BLaER1 treated with 17β-estradiol and CSF1 and Interleukin-3, amounts not matched to agents 10 nM and 100 nM (cell line): ENCODE measurements around the gene SEMA4D.

ENCODE experiments used
- H3K27ac ChIP-seq, 11 experiments: shearing (Covaris generic); formaldehyde crosslinking; 2 replicates each; pipeline ENCODE4 v1.8.1; 2022
- H3K27me3 ChIP-seq, 11 experiments: shearing (Covaris generic); formaldehyde crosslinking; 2 replicates each; pipeline ENCODE4 v1.8.1; 2022
- H3K36me3 ChIP-seq, 11 experiments: shearing (Covaris generic); formaldehyde crosslinking; 2 replicates each; pipeline ENCODE4 v1.8.1; 2022
- H3K4me1 ChIP-seq, 10 experiments: shearing (Covaris generic); formaldehyde crosslinking; 2 replicates each; pipeline ENCODE4 v1.8.1; 2022
- H3K4me2 ChIP-seq, 11 experiments: shearing (Covaris generic); formaldehyde crosslinking; 2 replicates each; pipeline ENCODE4 v1.8.1; 2022
- H3K4me3 ChIP-seq, 10 experiments: shearing (Covaris generic); formaldehyde crosslinking; 2 replicates each; pipeline ENCODE4 v1.8.1; 2022
- H3K9ac ChIP-seq, 11 experiments: shearing (Covaris generic); formaldehyde crosslinking; 2 replicates each; pipeline ENCODE4 v1.8.1; 2022
- H3K9me3 ChIP-seq, 11 experiments: shearing (Covaris generic); formaldehyde crosslinking; replicated peaks in 1 of 11; 2 replicates each; pipeline ENCODE4 v1.8.1; 2022
- H4K20me1 ChIP-seq, 11 experiments: shearing (Covaris generic); formaldehyde crosslinking; 2 replicates each; pipeline ENCODE4 v1.8.1; 2022
- Cebpa-rat ChIP-seq, 11 experiments: shearing (Covaris generic); IDR thresholded peaks; 2 replicates each; pipeline ENCODE4 v1.8.1; 2022

The SEMA4D gene

GRCh38 chr9:89532478-89532877 is 34.6 kb upstream of the SEMA4D start:
- Histone ChIP-seq H3K9me3 (peaks cover 5 to 34% (median 28%) of the 10 kb centered on the region in 11 experiments; a peak in 20 of 22 replicates), H3K27ac (no peak overlapping the region), H3K4me2 (no peak overlapping the region), H3K9ac (no peak overlapping the region), H3K4me3 (no peak overlapping the region), H4K20me1 (no peaks in the 10 kb centered on the region), H3K36me3 (no peaks in the 10 kb centered on the region), H3K4me1 (peaks cover 18 to 56% (median 27%) of the 10 kb centered on the region in 10 experiments), H3K27me3 (0 out of 22 replicates have a peak, but pooled peaks cover 0 to 5% (median 0%) of the 10 kb centered on the region in 11 experiments)
- TF ChIP-seq Cebpa-rat (IDR thresholded peaks at IDR 0.05): no peak

- no peak for TF ChIP-seq Cebpa-rat (IDR thresholded peaks at IDR 0.05)
- no peak overlapping the region for H3K27ac ChIP-seq
Observed at GRCh38 chr9:89531766-89532165, 33.9 kb upstream of the SEMA4D start.

GRCh38 chr9:89530726-89531125 is 32.8 kb upstream of the SEMA4D start:
- H3K9me3 ChIP-seq: peaks cover 8 to 41% (median 35%) of the 10 kb centered on the region in 11 experiments; a peak in 21 of 22 replicates
- no peaks in the 10 kb centered on the region for H4K20me1 ChIP-seq
- H3K27me3 ChIP-seq: 0 out of 22 replicates have a peak, but pooled peaks cover 0 to 5% (median 0%) of the 10 kb centered on the region in 11 experiments
- no peak overlapping the region for H3K9ac ChIP-seq
- H3K4me2 ChIP-seq: peak overlapping the region in 2 of 11 experiments; percentile 86; a peak in 2 of 22 replicates
- H3K27ac ChIP-seq: no peak overlapping the region
- TF ChIP-seq Cebpa-rat (IDR thresholded peaks at IDR 0.05): no peak
- no peaks in the 10 kb centered on the region for H3K36me3 ChIP-seq
- no peak overlapping the region for H3K4me3 ChIP-seq
- H3K4me1 ChIP-seq: peaks cover 15 to 58% (median 30%) of the 10 kb centered on the region in 10 experiments

More at GRCh38 chr9:89531766-89532165, 33.9 kb upstream of the SEMA4D start:
- H3K4me2 ChIP-seq: no peak overlapping the region
- H3K36me3 ChIP-seq: no peaks in the 10 kb centered on the region
- H3K9me3 ChIP-seq: peaks cover 5 to 41% (median 32%) of the 10 kb centered on the region in 11 experiments; a peak in 20 of 22 replicates
- H4K20me1 ChIP-seq: no peaks in the 10 kb centered on the region
- 0 out of 22 replicates have a peak, but pooled peaks cover 0 to 5% (median 0%) of the 10 kb centered on the region in 11 experiments for H3K27me3 ChIP-seq
- H3K9ac ChIP-seq: no peak overlapping the region
- H3K4me1 ChIP-seq: peaks cover 15 to 58% (median 30%) of the 10 kb centered on the region in 10 experiments
- no peak overlapping the region for H3K4me3 ChIP-seq

GRCh38 chr9:89529243-89530035 is 31.5 kb upstream of the SEMA4D start:
- peak overlapping the region in 5 of 11 experiments; percentile 21 to 86 (median 51); a peak in 9 of 22 replicates for H3K4me2 ChIP-seq
- peaks cover 21 to 67% (median 38%) of the 10 kb centered on the region in 10 experiments for H3K4me1 ChIP-seq
- H3K27ac ChIP-seq: no peak overlapping the region
- peaks cover 8 to 41% (median 35%) of the 10 kb centered on the region in 11 experiments; a peak in 21 of 22 replicates for H3K9me3 ChIP-seq
- no peak overlapping the region for H3K9ac ChIP-seq
- no peak overlapping the region for H3K4me3 ChIP-seq
- H4K20me1 ChIP-seq: no peaks in the 10 kb centered on the region
- 0 out of 22 replicates have a peak, but pooled peaks cover 0 to 5% (median 0%) of the 10 kb centered on the region in 11 experiments for H3K27me3 ChIP-seq
- no peaks in the 10 kb centered on the region for H3K36me3 ChIP-seq
- no peak for TF ChIP-seq Cebpa-rat (IDR thresholded peaks at IDR 0.05)

GRCh38 chr9:89528540-89528939 is 30.6 kb upstream of the SEMA4D start:
- H4K20me1 ChIP-seq: no peaks in the 10 kb centered on the region
- no peak overlapping the region for H3K4me3 ChIP-seq
- no peak overlapping the region for H3K9ac ChIP-seq
- peaks cover 8 to 41% (median 35%) of the 10 kb centered on the region in 11 experiments; a peak in 21 of 22 replicates for H3K9me3 ChIP-seq
- H3K4me1 ChIP-seq: peaks cover 30 to 76% (median 47%) of the 10 kb centered on the region in 10 experiments
- no peak for TF ChIP-seq Cebpa-rat (IDR thresholded peaks at IDR 0.05)
- H3K4me2 ChIP-seq: peak overlapping the region in 4 of 11 experiments; percentile 85 to 88 (median 86); a peak in 7 of 22 replicates
- no peaks in the 10 kb centered on the region for H3K36me3 ChIP-seq
- 0 out of 22 replicates have a peak, but pooled peaks cover 0 to 5% (median 0%) of the 10 kb centered on the region in 11 experiments for H3K27me3 ChIP-seq
- H3K27ac ChIP-seq: no peak overlapping the region

- no peaks in the 10 kb centered on the region for H3K36me3 ChIP-seq
- 0 out of 22 replicates have a peak, but pooled peaks cover 0 to 5% (median 0%) of the 10 kb centered on the region in 11 experiments for H3K27me3 ChIP-seq
- TF ChIP-seq Cebpa-rat (IDR thresholded peaks at IDR 0.05): no peak
- peaks cover 34 to 80% (median 51%) of the 10 kb centered on the region in 10 experiments for H3K4me1 ChIP-seq
- no peak overlapping the region; a peak in 1 of 22 replicates for H3K27ac ChIP-seq
- peak overlapping the region in 4 of 11 experiments; percentile 85 to 88 (median 86); a peak in 7 of 22 replicates for H3K4me2 ChIP-seq
- H3K4me3 ChIP-seq: no peak overlapping the region
- peaks cover 8 to 41% (median 35%) of the 10 kb centered on the region in 11 experiments; a peak in 21 of 22 replicates for H3K9me3 ChIP-seq
- no peaks in the 10 kb centered on the region for H4K20me1 ChIP-seq
- no peak overlapping the region for H3K9ac ChIP-seq
Observed at GRCh38 chr9:89528131-89528530, 30.2 kb upstream of the SEMA4D start.

GRCh38 chr9:89527084-89527483 is 29.2 kb upstream of the SEMA4D start:
- no peak for TF ChIP-seq Cebpa-rat (IDR thresholded peaks at IDR 0.05)
- 0 out of 22 replicates have a peak, but pooled peaks cover 0 to 5% (median 0%) of the 10 kb centered on the region in 11 experiments for H3K27me3 ChIP-seq
- H3K9ac ChIP-seq: no peak overlapping the region
- no peaks in the 10 kb centered on the region for H4K20me1 ChIP-seq
- H3K9me3 ChIP-seq: peaks cover 8 to 41% (median 35%) of the 10 kb centered on the region in 11 experiments; a peak in 21 of 22 replicates
- H3K36me3 ChIP-seq: no peaks in the 10 kb centered on the region
- H3K4me3 ChIP-seq: no peak overlapping the region; a peak in 1 of 20 replicates
- peak overlapping the region in 10 of 11 experiments; percentile 1 to 88 (median 84); a peak in 17 of 22 replicates for H3K4me2 ChIP-seq
- H3K4me1 ChIP-seq: peaks cover 45 to 88% (median 62%) of the 10 kb centered on the region in 10 experiments
- H3K27ac ChIP-seq: peak overlapping the region in 4 of 11 experiments; percentile 11 to 78 (median 59); a peak in 7 of 22 replicates

- H3K27ac ChIP-seq: peak overlapping the region in 7 of 11 experiments; percentile 56 to 78 (median 70); a peak in 10 of 22 replicates
- H4K20me1 ChIP-seq: no peaks in the 10 kb centered on the region
- H3K4me1 ChIP-seq: peaks cover 49 to 92% (median 66%) of the 10 kb centered on the region in 10 experiments
- H3K27me3 ChIP-seq: 0 out of 22 replicates have a peak, but pooled peaks cover 0 to 3% (median 0%) of the 10 kb centered on the region in 11 experiments
- H3K4me2 ChIP-seq: peak overlapping the region in 10 of 11 experiments; percentile 41 to 88 (median 84); a peak in 19 of 22 replicates
- no peak overlapping the region; a peak in 1 of 20 replicates for H3K4me3 ChIP-seq
- H3K9ac ChIP-seq: no peak overlapping the region
- H3K9me3 ChIP-seq: peaks cover 8 to 40% (median 33%) of the 10 kb centered on the region in 11 experiments; a peak in 21 of 22 replicates
- no peaks in the 10 kb centered on the region for H3K36me3 ChIP-seq
- no peak for TF ChIP-seq Cebpa-rat (IDR thresholded peaks at IDR 0.05)
Observed at GRCh38 chr9:89526667-89527066, 28.8 kb upstream of the SEMA4D start.
